Islet precursor cell (in vitro differentiated cells): ENCODE measurements around the gene EPS8L3.
"Not testable (repeated sequence)": the region's sequence is repeated elsewhere in the genome, so short reads cannot be mapped to it uniquely, and the experiment has no call there.

Experiments used
- DNase-seq: peaks from one replicate; pipeline ENCODE4 v3.0.0-alpha.2; 2018

Gene EPS8L3

DNA sequence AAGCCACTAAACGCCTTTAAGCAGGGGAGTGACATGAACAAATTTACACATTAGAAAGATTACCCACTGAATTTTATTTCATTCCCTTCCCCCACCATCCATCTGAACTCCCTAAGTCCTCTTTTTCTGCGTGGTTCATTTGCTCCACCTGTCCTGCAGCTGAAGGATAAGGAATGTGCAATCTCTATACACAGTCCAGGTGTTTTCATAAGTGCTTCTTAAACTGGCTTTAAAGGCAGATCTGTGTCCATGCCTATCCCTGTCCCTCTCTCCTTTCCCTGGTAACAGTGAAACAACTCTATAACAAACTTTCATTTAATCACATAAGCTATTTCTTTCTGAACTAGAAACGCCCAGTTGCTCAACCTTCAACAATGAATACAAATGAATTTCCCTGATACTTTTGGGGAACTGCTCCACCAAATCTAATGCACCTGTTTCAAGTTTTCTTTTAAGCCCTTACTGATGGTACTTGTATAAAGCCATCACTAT, 31.3 kb downstream of the EPS8L3 start:
- no peak for DNase-seq

DNA sequence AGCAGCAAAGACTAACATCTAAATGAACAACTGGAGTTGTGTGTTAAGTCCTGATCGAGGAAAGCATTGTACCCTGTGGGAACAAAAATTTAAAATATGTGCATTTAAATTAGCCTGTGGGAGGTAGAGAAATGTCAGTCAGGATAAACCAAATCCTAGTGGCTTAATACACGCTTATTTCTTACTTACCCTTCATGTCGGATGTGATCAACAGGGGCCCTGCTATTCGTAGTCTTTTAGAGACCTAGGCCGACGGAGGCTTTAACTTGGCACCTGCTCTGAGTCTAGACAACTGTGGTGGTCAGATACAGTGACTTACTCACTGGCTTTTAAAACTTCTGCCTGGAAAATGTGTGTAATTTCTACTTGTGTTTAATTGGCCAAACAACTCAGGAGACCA, 33.1 kb downstream of the EPS8L3 start:
- no peak for DNase-seq

DNA sequence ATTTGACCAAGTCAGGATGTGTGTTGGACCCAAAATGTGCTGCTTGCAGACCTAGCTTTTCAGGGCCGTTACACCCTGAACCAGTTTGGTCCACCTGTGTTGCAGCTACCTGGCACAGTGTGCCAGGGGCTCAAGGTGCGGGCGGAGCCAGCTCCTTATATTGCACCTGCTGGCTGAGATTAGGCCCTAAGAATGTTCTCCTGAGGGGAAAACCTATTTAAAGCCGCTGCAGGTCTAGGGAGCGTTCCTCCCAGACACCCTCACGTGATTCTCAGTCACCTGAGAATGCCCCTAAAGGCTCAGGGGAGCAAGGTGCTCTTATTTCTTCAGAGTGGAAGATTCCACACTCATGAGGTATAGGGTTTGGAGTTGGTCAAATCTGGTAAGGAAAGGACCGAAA, 34.9 kb downstream of the EPS8L3 start:
- no peak for DNase-seq

DNA sequence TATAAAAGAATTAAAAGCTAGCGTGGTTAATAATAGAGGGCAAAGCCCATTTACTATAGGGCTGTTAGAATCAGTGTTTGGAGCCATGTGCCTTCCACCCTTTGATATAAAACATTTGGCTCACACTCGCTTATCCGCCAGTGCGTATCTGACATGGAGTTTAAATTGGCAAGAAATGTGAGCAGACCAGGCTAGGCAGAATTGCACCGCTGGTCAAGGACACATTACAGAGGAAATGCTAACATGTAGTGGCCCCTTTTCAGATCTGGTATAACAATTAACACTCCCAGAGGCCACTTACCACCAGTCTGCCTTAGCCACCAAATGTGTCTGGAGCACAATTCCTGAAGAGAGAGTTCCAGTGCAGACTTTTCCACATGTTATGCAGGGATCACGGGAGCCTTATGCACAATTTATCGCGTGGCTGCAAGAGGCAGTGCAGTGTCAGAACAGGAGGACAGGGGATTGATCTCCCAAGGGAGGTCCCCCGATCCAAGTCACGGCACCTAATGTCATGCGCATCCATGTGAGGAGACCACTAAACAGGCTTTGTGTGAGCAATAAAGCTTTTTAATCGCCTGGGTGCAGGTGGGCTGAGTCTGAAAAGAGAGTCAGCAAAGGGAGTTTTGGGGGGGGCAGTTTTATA, 36.9 kb downstream of the EPS8L3 start:
- no peak for DNase-seq

DNA sequence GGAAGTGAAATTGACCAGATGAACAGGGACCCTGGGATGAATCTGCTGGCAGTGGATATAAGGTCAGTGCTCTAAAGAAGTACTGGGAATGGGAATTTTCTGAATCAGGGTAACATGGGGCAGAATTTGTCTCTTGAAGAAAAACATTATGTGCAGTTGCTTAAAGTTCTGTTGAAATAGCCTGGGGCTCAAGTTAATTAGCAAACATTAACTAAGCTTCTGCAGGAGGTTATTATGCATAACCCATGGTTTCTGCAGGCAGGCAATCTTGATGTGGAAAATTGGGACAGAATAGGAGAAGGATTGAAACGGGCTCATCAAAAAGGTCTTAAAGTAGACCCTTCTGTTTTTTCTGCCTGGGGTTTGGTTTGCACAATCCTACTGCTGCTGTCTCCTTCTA, 37.7 kb downstream of the EPS8L3 start:
- no peak for DNase-seq

DNA sequence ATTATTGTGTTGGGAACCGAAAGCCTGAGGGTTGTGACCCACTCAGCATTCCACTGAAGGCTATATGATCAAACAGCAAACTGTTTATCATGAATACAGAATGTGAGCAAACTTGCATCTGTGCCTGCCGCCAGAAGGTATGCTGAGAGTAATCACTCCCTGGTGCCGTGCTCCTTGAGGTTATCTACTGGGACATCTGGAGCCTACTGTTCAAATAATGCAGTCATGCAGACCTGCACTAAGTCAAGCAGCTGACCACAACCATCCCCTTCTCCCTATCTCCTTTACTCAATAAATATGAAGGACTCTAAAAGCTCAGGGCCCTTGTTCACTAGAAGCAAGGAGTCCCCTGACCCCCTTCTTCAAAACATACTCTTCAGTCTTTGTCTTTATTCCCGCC, 38.2 kb downstream of the EPS8L3 start:
- no peak for DNase-seq

DNA sequence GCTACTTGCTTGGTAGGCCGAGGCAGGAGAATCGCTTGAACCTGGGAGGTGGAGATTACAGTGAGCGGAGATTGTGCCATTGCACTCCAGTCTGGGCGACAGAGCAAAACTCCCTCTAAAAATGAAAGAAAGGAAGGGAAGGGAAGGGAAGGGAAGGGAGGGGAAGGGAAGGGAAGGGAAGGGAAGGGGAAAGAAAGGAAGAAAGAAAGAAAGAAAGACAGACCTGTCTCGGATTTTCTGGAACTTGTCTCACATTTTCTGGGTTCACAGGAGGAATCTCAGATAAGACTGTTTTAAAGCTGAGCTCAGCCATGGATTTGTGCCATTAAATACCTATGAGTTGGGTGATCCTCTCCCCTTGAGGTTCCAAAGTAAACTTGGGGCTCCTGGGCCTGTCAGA, 38.8 kb downstream of the EPS8L3 start:
- no peak for DNase-seq

DNA sequence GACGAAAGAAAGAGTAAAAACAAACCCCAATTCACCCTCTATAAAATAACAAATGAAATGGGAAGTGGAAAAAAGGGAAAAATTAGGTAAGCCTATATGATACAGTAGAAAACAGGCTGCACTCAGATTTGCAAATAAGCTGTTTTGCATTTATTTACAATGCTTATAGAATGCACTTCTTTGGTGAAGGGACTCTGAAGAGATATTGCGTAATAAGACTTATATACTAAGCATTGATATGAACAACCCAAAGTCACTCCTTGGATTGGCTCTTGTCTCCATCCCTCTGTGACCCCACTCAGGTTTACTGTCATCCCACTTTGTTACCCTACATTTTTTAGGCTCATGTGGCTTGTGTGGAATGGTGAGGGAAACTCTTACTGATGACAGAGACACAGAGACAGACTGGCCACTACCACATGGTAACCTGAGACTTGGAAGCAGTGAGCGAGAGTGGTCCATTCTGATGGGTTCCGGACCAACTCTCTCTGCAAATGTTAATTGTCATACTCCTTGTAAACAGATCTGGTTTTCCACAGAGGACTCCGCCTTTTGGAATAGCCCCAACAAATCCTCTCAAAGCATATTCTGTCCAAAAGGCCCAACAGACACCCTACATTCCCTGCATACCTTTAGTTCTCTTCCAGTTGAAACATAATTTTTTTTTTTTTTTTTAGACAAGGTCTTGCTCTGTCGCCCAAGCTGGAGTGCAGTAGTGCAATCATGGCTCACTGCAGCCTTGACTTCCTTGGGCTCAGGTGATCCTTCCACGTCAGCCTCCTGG, 40.6 kb downstream of the EPS8L3 start:
- no peak for DNase-seq

DNA sequence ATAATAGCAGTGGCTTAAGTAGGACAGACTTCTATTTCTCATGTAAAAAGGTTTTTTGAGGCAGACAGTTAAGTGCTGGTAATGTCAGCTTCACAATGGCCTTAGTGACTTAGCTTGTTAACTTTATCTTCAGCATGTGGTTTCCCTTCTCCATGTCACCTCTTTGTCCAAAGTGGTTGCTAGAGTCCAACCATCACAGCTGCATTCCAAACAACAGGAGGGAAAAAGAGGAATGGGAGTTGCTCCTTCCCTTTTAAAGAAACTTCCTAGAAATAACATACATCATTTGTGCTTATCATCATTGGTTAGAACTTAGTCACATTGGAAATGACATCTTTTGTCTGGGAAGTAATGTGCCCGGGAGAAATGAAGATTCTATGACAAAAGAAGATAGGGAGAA, 41.8 kb downstream of the EPS8L3 start:
- DNase-seq, result no peak

DNA sequence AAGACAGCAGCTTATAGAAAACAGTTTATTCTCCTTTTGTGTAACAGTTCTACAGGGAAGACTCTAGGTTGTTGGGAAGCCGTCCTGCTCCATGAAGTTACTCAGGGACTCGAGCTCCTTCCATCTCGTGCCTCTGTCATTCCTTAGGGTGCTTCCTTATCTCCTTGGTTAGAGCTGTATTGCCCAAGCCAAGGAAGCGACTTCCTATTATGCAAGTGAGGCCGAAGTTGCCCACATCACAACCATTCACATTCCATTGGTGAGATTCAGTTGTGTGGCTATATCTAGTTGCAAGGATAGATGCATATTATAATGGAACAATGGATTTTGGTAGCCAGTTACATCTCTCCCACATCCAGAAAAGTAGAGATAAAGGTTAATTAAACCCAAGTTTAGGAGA, 42.7 kb downstream of the EPS8L3 start:
- DNase-seq, result no peak

DNA sequence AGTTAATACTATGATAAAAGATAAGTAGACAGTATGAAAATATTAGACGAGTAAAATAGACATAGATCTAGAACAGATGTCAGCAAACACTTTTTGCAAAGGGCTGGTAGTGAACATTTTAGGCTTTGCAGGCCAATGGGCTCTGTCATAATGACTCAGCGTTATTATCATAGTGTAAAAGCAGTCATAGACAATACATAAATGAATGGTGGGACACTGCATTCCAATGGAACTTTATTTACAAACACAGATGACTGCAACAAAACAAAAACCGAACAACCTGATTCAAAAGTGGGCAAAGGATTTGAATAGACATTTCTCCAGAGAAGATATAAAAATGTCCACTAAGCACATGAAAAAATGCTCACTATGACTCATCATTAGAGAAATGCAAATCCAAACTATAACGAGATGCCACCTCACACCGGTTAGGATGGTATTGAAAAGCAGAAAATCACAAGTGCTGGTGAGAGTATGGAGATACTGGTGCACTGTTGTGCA, 44.3 kb downstream of the EPS8L3 start:
- DNase-seq, result no peak

DNA sequence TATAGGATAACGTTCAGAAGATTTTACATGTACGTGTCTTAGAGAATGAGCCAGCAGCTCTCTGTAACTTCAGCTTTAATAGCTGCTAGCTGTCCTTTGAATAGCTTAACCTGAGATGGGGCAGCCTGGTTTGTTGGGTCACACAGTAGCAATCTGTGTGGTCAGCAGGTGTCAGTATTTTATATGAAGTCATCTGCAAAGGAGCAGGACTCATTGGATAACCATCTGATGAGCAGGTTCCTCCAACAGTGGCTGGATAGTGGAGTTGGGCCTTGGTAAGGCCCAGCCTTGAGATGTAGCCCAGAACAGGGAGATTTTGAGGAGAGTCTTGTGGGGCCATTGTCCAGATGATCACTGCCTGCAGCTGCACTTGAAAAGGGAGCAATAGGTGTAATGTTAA, 45.2 kb downstream of the EPS8L3 start:
- no peak for DNase-seq

DNA sequence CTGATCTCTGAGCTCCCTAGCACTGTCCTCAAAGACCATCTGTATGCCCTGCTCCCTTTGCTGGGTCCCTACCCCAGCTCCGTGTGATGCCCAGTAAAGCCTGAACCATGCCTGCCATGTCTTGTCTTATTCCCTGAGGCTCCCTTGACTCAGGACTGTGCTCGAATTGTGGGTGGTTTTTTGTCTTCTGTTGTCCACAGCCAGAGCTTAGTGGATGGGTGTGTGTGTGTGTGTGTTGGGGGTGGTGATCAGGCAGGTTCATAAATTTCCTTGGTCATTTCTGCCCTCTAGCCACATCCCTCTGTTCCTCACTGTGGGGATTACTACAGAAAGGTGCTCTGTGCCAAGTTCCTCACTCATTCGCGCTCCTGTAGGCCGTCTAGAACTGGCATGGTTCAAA, 46.0 kb downstream of the EPS8L3 start:
- DNase-seq, result no peak

DNA sequence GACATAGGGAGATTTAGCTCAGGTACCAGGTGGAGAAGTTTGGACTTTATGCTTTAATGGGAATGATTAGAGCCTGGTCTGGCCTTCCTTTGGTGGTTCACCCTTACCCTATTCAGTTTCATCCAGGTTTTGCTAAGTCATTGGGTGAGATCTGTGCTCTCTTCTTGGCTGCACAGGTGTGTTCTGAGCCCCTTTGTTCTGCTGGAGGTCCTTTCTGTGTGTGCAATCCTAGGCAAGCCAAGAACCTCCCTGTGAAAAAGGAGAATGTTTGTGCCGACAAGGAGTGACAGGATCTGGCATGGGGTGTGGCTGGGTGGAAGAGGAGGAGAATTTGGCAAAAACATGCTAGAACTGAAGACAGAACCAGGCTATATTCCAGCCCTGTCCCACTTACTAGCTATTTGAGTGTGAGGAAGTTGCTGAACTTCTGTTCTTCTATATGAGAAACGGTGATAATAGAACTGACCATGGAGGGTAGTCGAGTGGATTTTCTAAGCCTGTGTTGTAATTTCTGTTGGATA, 47.1 kb downstream of the EPS8L3 start:
- no peak for DNase-seq

DNA sequence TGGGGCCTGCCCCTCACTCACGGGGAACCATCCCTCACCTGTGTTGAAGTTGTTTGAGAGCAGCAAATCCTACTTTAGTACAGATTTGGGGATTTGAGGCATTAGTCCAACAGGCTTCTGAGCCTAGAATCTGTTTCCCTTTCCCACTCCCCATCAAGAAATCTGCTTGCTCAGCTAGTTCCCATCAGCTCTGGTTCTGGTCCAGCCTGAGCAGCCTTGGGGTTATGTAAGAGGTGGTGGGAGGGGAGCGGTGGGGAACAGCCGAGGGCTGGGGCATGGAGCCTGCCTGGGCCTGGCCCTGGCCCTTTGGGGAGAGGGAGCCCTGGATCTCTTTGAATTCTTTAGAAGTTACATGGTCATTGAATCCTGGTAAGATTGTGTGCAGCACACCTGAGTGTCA, 47.6 kb downstream of the EPS8L3 start:
- no peak for DNase-seq

DNA sequence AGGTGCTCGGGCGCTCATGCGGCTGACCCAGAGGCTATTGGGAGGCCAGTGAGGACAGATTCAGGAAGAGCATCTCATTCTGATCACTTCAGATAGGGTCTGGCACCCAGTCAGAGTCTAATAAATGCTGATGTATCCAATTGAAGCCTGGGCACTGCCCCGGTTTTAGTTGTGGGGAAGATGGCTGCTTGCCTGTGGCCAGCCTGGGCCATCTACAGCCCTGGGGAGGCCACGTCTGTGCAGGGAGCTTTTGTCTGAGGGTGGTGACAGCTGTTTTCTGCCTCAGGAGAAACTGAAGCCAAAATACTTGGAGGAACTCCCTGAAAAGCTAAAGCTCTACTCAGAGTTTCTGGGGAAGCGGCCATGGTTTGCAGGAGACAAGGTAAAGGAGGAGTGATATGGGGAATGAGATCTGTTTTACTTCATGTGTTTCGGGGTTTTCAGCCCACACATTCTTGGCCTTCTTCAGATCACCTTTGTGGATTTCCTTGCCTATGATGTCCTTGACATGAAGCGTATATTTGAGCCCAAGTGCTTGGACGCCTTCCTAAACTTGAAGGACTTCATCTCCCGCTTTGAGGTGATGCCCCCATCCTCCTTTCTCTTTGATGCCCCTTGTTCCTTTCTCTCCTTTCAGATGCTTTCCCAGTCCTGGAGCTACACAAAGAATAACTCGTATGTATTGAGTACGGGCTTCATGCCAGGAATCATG, 48.9 kb downstream of the EPS8L3 start:
- no peak for DNase-seq

DNA sequence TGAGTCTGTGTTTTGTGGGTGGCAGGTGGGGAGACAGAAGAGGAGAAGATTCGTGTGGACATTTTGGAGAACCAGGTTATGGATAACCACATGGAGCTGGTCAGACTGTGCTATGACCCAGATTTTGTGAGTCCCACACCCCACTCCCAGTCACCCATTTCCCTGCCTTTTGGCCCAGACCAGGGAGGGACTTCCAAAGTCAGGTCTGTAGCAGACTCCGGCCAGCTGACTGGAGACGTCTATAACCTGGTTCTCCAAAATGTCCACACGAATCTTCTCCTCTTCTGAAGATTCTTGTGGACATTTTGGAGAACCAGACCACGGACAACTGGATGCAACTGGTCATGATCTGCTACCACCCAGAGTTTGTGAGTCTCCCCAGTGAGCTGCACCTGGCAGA, 50.1 kb downstream of the EPS8L3 start:
- no peak for DNase-seq

DNA sequence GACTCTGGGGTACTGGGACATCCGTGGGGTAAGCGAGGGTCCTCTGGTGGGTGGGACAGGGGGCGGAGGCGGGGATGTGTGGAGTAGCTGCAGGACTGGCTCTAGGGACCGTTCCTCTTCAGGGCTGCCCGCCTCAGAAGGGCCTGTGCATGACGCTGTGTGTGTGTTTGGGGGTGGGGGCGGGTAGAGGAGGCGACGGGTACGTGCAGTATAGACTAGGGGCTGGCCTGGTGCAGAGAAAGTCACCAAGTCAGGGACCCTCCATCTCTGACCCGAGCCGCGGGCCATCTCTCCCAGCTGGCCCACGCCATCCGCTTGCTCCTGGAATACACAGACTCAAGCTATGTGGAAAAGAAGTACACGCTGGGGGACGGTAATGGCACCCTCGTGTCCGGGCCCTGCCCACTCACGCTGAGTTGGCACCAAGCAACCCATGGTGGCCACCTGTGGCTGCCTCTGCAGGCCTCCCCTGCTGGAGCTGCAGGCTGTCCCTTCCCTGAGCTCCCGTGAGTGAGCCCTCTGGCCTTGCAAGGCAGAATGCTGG, 51.3 kb downstream of the EPS8L3 start:
- no peak for DNase-seq

DNA sequence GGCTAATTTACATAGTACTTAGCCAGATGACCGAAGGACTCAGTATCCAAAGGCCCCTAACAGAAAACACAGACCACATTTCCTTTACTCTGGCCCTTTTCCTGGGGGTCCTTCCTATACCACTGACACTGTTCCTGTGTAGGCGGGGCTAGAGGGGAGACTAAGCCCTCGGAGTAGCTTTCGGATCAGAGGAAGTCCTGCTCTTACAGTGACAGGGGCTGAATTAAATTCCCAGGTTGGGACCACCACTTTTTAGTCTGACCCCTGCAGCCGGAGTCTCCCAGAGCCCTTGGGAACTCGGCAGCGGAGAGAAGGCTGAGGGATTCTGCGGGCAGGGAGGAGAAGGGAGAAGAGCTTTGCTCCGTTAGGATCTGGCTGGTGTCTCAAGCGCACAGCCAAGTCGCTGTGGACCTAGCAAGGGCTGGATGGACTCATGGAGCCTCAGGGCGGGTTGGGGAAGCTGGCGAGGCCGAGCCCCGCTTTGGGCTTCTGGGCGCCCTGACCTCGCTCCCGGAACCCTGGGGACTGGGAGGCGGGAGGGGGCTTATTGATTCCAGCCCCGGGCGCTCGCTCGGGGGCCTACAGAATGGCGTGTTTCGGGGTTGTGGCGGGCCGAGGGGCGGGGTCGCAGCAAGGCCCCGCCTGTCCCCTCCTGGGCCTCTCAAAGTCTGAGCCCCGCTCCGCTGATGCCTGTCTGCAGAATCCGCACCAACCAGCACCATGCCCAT, 52.0 kb downstream of the EPS8L3 start, which contains the start of gene GSTM5:
Gene GSTM5, plus strand, starts transcription at position 659 of the 728 bp plus-strand sequence. Its CDS starts 62 bp downstream, at position 721.
- not testable (repeated sequence) for DNase-seq

DNA sequence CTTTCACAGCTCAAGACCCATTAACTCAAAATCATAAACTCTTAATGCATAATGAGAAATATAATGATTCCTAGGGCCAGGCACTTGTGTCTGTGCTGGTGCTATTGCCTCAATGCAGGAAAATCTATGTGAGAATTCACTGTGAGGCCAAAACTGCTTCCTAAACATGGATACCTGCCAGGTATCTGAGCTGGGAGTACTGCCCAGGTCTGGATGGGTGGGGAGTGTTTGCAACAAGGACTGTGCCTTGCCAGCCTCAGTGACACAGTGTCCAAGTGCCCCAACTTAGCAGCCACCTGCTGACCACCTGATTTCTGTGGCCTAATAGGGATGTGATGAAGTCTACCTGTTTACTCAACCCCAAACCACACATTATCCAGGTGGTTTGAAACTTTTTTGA, 53.9 kb downstream of the EPS8L3 start:
- not testable (repeated sequence) for DNase-seq

DNA sequence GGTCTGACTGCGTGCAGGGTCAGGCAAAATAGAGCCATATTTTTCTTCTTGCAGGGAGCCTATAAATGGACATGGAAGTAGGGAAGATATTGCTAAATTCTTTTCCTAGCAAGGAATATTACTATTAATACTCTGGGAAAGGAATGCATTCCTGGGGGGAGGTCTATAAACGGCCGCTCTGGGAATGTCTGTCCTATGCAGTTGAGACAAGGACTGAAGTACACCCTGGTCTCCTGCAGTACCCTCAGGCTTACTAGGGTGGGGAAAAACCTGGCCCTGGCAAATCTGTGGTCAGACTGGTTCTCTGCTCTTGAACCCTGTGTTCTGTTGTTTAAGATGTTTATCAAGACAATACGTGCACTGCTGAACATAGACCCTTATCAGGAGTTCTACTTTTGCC, 54.8 kb downstream of the EPS8L3 start:
- DNase-seq, result not testable (repeated sequence)

DNA sequence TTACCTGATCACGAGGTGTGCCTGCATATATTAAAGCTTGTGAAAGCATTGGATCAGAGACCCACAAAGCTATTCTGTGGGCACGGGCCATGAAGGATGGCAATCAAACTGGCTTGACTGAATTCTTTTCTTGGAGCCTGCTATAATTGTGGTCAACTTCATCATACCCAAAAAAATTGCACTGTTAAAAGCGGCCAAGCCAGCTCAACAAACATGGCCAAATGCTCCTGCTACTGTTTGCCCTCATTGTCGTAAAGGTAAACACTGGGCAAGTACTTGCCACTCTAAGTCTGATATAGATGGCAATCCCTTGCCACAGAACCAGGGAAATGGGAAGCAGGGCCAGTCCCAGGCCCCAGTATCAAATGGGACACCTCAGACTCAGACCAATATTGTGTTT, 58.3 kb downstream of the EPS8L3 start:
- no peak for DNase-seq
